GM21825 (cell line): ENCODE data around the gene TAPBP.
A peak's percentile ranks its signal among the peaks of the same experiment; 100 is the strongest.

Source experiments
- ATAC-seq: cut with Tn5 transposase; IDR thresholded peaks from one replicate; pipeline ENCODE4 v1.9.1; 2021; ENCODE audit warnings: mild to moderate bottlenecking, moderate library complexity; ENCODE audit not compliant: unreplicated experiment

Gene TAPBP

GRCh38 chr6:33320315-33321181, 6.7 kb upstream of the TAPBP start:
- ATAC-seq: no peak

GRCh38 chr6:33319939-33320314, 6.0 kb upstream of the TAPBP start:
- ATAC-seq: no peak

GRCh38 chr6:33318426-33319073, 4.7 kb upstream of the TAPBP start:
- ATAC-seq: no peak

GRCh38 chr6:33317669-33318425, 4.0 kb upstream of the TAPBP start, which contains the start of gene ZBTB22:
ZBTB22 (minus strand) TSS chr6:33317744; CDS start chr6:33316916, 828 bp downstream.
- ATAC-seq: peak; percentile 40

- no peak for ATAC-seq
Observed at GRCh38 chr6:33317419-33317668, 3.5 kb upstream of the TAPBP start.

- ATAC-seq: no peak
Observed at GRCh38 chr6:33316603-33317418, 2.9 kb upstream of the TAPBP start.

GRCh38 chr6:33315793-33316602, 2.1 kb upstream of the TAPBP start:
- ATAC-seq: no peak

- no peak for ATAC-seq
Observed at GRCh38 chr6:33314943-33315792, 1.3 kb upstream of the TAPBP start.

- no peak for ATAC-seq
Observed at GRCh38 chr6:33314515-33314942, 651 bp upstream of the TAPBP start.

- no peak for ATAC-seq
Observed at GRCh38 chr6:33313105-33313708, 671 bp downstream of the TAPBP start.

- peak; percentile 27 for ATAC-seq
Observed at GRCh38 chr6:33312361-33313104, 1.3 kb downstream of the TAPBP start.

- ATAC-seq: no peak
Observed at GRCh38 chr6:33306356-33306755, 7.5 kb downstream of the TAPBP start.

- ATAC-seq: no peak
Observed at GRCh38 chr6:33305052-33305451, 8.8 kb downstream of the TAPBP start.

- ATAC-seq: no peak
Observed at GRCh38 chr6:33304216-33304615, 9.7 kb downstream of the TAPBP start.

GRCh38 chr6:33301877-33302276, 12.0 kb downstream of the TAPBP start:
- ATAC-seq: no peak

GRCh38 chr6:33299237-33299944, 14.5 kb downstream of the TAPBP start:
- ATAC-seq: peak; percentile 59

- no peak for ATAC-seq
Observed at GRCh38 chr6:33298773-33299236, 15.1 kb downstream of the TAPBP start, which contains the start of gene RGL2. RGL2 (minus strand) TSS chr6:33298942; CDS start chr6:33298610, 332 bp downstream.
